H1 (cell line): ENCODE measurements around the gene RASSF3. TPM values are rescaled to one million over a fixed set of nuclear protein-coding genes. Genes with fewer than 3 reads are reported as not detected.

ENCODE experiments used
- CTCF ChIA-PET: fragments of 300-600 bp; sonication (Branson Sonifier 250); formaldehyde crosslinking; loops from one replicate; lab custom pipeline; 2021; ENCODE audit not compliant: partially characterized antibody; lab: Charles Lee
- POLR2A ChIA-PET: fragments of 300-600 bp; sonication (Branson Sonifier 250); formaldehyde crosslinking; loops from one replicate; lab custom pipeline; 2021; ENCODE audit warnings: inconsistent platforms; ENCODE audit not compliant: partially characterized antibody; lab: Charles Lee
- DNase-seq, 2 experiments: peaks; one replicate each; pipeline versions ENCODE4 v3.0.0 to v3.0.0-alpha.2; 2010 to 2022; ENCODE audit warnings: low spot score in 2 of 2, low read depth in 1 of 2, mixed read lengths in 1 of 2
- FAIRE-seq: peaks from 2 replicates; lab custom pipeline; 2011; peaks lifted over from hg19 to GRCh38; lab: Jason Lieb, UNC
- H2AFZ ChIP-seq: 2 replicates; pipeline ENCODE4 v1.8.1; 2012; ENCODE audit warnings: low read length, inconsistent platforms
- H2AK5ac ChIP-seq: 2 replicates; pipeline ENCODE4 v1.6.1; 2013; ENCODE audit warnings: low read depth, low read length
- H2BK120ac ChIP-seq: replicated peaks from 2 replicates; pipeline ENCODE3; 2013; ENCODE audit warnings: low read depth, low read length, inconsistent platforms
- H2BK12ac ChIP-seq: 2 replicates; pipeline ENCODE4 v1.6.1; 2013; ENCODE audit warnings: low read depth, low read length
- H2BK15ac ChIP-seq: 2 replicates; pipeline ENCODE4 v1.6.1; 2013; ENCODE audit warnings: low read length
- H2BK20ac ChIP-seq: 2 replicates; pipeline ENCODE4 v1.6.1; 2013; ENCODE audit warnings: low read length
- H2BK5ac ChIP-seq: 2 replicates; pipeline ENCODE4 v1.6.1; 2013; ENCODE audit warnings: low read depth, low read length
- H3K14ac ChIP-seq: 2 replicates; pipeline ENCODE4 v1.6.1; 2013; ENCODE audit warnings: inconsistent platforms; ENCODE audit not compliant: insufficient read length
- H3K18ac ChIP-seq: 2 replicates; pipeline ENCODE4 v1.6.1; 2013; ENCODE audit warnings: low read length; ENCODE audit errors: extremely low read depth
- H3K23ac ChIP-seq: 2 replicates; pipeline ENCODE4 v1.6.1; 2013; ENCODE audit warnings: inconsistent platforms; ENCODE audit not compliant: insufficient read length
- H3K23me2 ChIP-seq: 2 replicates; pipeline ENCODE4 v1.6.1; 2013; ENCODE audit warnings: low read depth, low read length
- H3K27ac ChIP-seq: 2 replicates; pipeline ENCODE4 v1.6.1; 2011; ENCODE audit warnings: low read depth, low read length, inconsistent platforms
- H3K27me3 ChIP-seq, 4 experiments: replicated peaks in 1 of 4; 1 replicate in 1 of 4; 2 replicates in 3 of 4; pipeline versions ENCODE4 v1.6.1 to v1.8.1; 2011 to 2013; ENCODE audit warnings: low read length in 3 of 4, mild to moderate bottlenecking in 3 of 4, inconsistent platforms in 2 of 4, mixed read lengths in 2 of 4, moderate library complexity in 1 of 4; ENCODE audit not compliant: control insufficient read depth in 3 of 4, insufficient read depth in 3 of 4; ENCODE audit errors: extremely low read depth in 1 of 4
- H3K36me3 ChIP-seq, 4 experiments: 2 replicates each; pipeline versions ENCODE4 v1.6.1 to v1.8.1; 2011 to 2013; ENCODE audit warnings: mild to moderate bottlenecking in 4 of 4, low read length in 3 of 4, moderate library complexity in 2 of 4, control low read depth in 1 of 4, inconsistent platforms in 1 of 4; ENCODE audit not compliant: insufficient read depth in 4 of 4, control insufficient read depth in 2 of 4
- H3K4ac ChIP-seq: replicated peaks from 2 replicates; pipeline ENCODE3; 2013; ENCODE audit warnings: low read length, low read depth, mixed read lengths, inconsistent platforms; ENCODE audit not compliant: insufficient read length
- H3K4me1 ChIP-seq, 4 experiments: replicated peaks in 1 of 4; 1 replicate in 1 of 4; 2 replicates in 3 of 4; pipeline versions ENCODE4 v1.6.1 to v1.8.1; 2011 to 2013; ENCODE audit warnings: low read length in 3 of 4, inconsistent platforms in 2 of 4, mixed read lengths in 1 of 4; ENCODE audit not compliant: insufficient read depth in 4 of 4, control insufficient read depth in 3 of 4
- H3K4me2 ChIP-seq, 2 experiments: 2 replicates each; pipeline versions ENCODE4 v1.6.1 to v1.8.1; 2011 to 2013; ENCODE audit warnings: low read depth in 2 of 2, low read length in 2 of 2, control low read depth in 1 of 2, inconsistent platforms in 1 of 2, mild to moderate bottlenecking in 1 of 2; ENCODE audit not compliant: insufficient read depth in 1 of 2
- H3K4me3 ChIP-seq, 4 experiments: fragments of 200-600, 300-600 bp in 1 of 4; sonication (generic), shearing (Covaris generic), sonication (Bioruptor Twin) in 1 of 4; 2 replicates each; pipeline versions ENCODE4 v1.5.1 to v1.8.1; 2011 to 2016; ENCODE audit warnings: low read length in 4 of 4, low read depth in 3 of 4, control low read depth in 2 of 4, inconsistent platforms in 2 of 4, mild to moderate bottlenecking in 2 of 4, mixed read lengths in 1 of 4, moderate library complexity in 1 of 4; ENCODE audit not compliant: insufficient read depth in 2 of 4; ENCODE audit errors: extremely low read depth in 1 of 4
- H3K56ac ChIP-seq: replicated peaks from 2 replicates; pipeline ENCODE3; 2013; ENCODE audit warnings: low read depth, mild to moderate bottlenecking, mixed read lengths, low read length, inconsistent platforms; ENCODE audit not compliant: insufficient read length
- H3K79me1 ChIP-seq: 2 replicates; pipeline ENCODE4 v1.6.1; 2013; ENCODE audit warnings: low read depth, low read length, control low read depth
- H3K79me2 ChIP-seq, 2 experiments: 2 replicates each; pipeline versions ENCODE4 v1.6.1 to v1.8.1; 2012 to 2013; ENCODE audit warnings: low read length in 2 of 2, mild to moderate bottlenecking in 2 of 2, inconsistent platforms in 1 of 2; ENCODE audit not compliant: insufficient read depth in 2 of 2, control insufficient read depth in 1 of 2
- H3K9ac ChIP-seq, 4 experiments: replicated peaks in 1 of 4; 1 replicate in 1 of 4; 2 replicates in 3 of 4; pipeline versions ENCODE4 v1.6.1 to v1.8.1; 2011 to 2013; ENCODE audit warnings: low read depth in 3 of 4, low read length in 3 of 4, control low read depth in 2 of 4, mild to moderate bottlenecking in 2 of 4, moderate library complexity in 2 of 4, inconsistent platforms in 1 of 4; ENCODE audit errors: extremely low read depth in 1 of 4
- H3K9me3 ChIP-seq, 2 experiments: 2 replicates each; pipeline versions ENCODE4 v1.6.1 to v1.8.1; 2012 to 2013; ENCODE audit warnings: mild to moderate bottlenecking in 2 of 2, moderate library complexity in 2 of 2, control low read depth in 1 of 2, inconsistent platforms in 1 of 2, low read depth in 1 of 2, low read length in 1 of 2, mixed read lengths in 1 of 2; ENCODE audit not compliant: insufficient read depth in 2 of 2
- H4K20me1 ChIP-seq, 2 experiments: replicated peaks in 1 of 2; 2 replicates each; pipeline versions ENCODE3 to v1.8.1; 2011 to 2013; ENCODE audit warnings: inconsistent platforms in 2 of 2, low read length in 2 of 2, mild to moderate bottlenecking in 1 of 2; ENCODE audit not compliant: insufficient read depth in 2 of 2, control insufficient read depth in 1 of 2
- H4K5ac ChIP-seq: 2 replicates; pipeline ENCODE4 v1.6.1; 2013; ENCODE audit warnings: low read length, low read depth, mixed read lengths, inconsistent platforms; ENCODE audit not compliant: insufficient read length
- H4K8ac ChIP-seq: 2 replicates; pipeline ENCODE4 v1.8.0; 2013; ENCODE audit warnings: mild to moderate bottlenecking, moderate library complexity, low read length, inconsistent platforms; ENCODE audit not compliant: insufficient read depth; ENCODE audit errors: extremely low read depth
- H4K91ac ChIP-seq: replicated peaks from 2 replicates; pipeline ENCODE3; 2013; ENCODE audit warnings: low read length, mixed read lengths, inconsistent platforms; ENCODE audit not compliant: insufficient read length
- JUN ChIP-seq: IDR thresholded peaks from 2 replicates; pipeline ENCODE4 v1.6.1; 2011; ENCODE audit warnings: low read depth, mild to moderate bottlenecking, improper control_type of control experiment, low read length
- WGBS, 2 experiments: shearing (Covaris generic) in 1 of 2; methylation state at CpG; one replicate each; pipeline versions ENCODE4 v1.1.6 to v1.1.7; 2013 to 2015; ENCODE audit warnings: low lambda C conversion rate in 2 of 2, mixed read lengths in 2 of 2, inconsistent platforms in 1 of 2, low coverage in 1 of 2, missing lambda C conversion rate in 1 of 2; ENCODE audit not compliant: insufficient replicate concordance in 2 of 2, insufficient coverage in 1 of 2, insufficient read length in 1 of 2; ENCODE audit errors: extremely low coverage in 1 of 2, missing lambda C conversion rate in 1 of 2; 5-methylcytosine and 5-hydroxymethylcytosine counted together
- polyA plus RNA-seq, 7 experiments: library from polyadenylated mRNA; depleted of rRNA in 3 of 7; stranded (reverse) in 5 of 7; unstranded in 2 of 7; fragments of >200 nt in 5 of 7; fragments of 200-250 nt in 2 of 7; gene quantifications; 1 replicate in 5 of 7; 2 replicates in 1 of 7; 4 replicates in 1 of 7; pipeline versions ENCODE4 v1.2.1 to v1.2.3, GENCODE V29; 2011 to 2013; ENCODE audit warnings: missing spikeins in 2 of 7, mixed read lengths in 2 of 7
- total RNA-seq: library from RNA; stranded (reverse); fragmentation: NEBNext Ultra II Directional; extraction: Animal tissue kit (Norgen Biotek cat#: 25700); gene quantifications from 2 replicates; pipeline ENCODE4 v1.2.1, GENCODE V29; 2021

RASSF3 gene
- total and polyA plus RNA-seq, 2 of the 8 experiments (the other 6 are each of a cell fraction or from before 2014, with no cell fraction given): 19.1 to 64.3 TPM

DNA sequence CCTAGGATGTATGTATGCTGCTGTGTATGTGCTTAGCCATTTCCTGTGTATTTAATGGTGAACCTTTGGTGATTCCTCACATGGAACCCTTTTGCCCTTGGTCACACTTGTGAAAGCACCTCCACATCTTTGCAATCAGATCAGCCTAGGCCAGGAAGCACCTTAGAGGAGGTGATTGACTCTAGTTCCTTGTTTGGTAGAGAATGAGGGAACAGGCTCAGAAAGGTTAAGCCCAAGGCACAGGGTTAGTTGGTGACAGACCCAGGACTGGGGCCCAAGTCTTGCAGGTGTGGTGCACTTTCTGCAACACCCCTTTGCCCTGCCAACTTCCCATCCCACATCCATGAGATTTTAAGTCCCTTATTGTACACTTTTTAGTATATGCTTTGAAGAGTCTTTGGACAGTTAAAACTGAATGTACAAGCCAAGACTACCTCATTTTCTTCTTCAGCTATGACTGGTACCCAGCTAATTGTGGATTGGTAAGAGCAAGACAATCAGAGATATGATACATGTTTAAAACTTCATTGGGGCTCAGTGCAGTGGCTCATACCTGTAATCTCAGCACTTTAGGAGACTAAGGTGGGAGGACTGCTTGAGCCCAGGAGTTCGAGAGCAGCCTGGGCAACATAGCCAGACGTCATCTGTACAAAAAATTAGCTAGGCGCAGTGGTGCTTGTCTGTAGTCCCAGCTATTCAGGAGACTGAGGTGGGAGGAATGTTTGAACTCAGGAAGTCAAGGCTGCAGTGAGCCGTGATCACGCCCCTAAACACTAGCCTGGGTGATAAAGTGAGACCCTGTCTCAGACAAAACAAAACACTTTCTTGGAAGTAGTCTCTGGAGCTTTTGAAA is 71.1 kb downstream of the RASSF3 start:
- Histone ChIP-seq H4K20me1 (peaks cover 6 to 15% of the 10 kb centered on the region in 2 experiments), H2BK20ac (no peak overlapping the region), H4K8ac (no peak overlapping the region), H3K79me2 (peaks cover 0 to 68% of the 10 kb centered on the region in 2 experiments; a peak in 2 of 4 replicates), H3K14ac (no peak overlapping the region), H3K23ac (no peak overlapping the region), H2BK15ac (no peak overlapping the region), H3K4me2 (no peak overlapping the region), H3K9ac (no peak overlapping the region), H2BK12ac (no peak overlapping the region), H2BK120ac (no peak overlapping the region), H4K91ac (no peak overlapping the region), H3K4me1 (peaks cover 2 to 13% (median 7%) of the 10 kb centered on the region in 4 experiments; a peak in 6 of 7 replicates), H3K79me1 (peaks cover 9% of the 10 kb centered on the region; the same call in 1 of the 2 replicates), H3K4ac (no peak overlapping the region), H3K23me2 (no peaks in the 10 kb centered on the region), H2AFZ (no peak overlapping the region), H4K5ac (no peak overlapping the region), H3K56ac (no peak overlapping the region), H2AK5ac (no peak overlapping the region), H3K18ac (0 out of 2 replicates have a peak overlapping the region, but pooled peaks have one; percentile 44), H3K36me3 (peaks cover 0 to 8% (median 3%) of the 10 kb centered on the region in 4 experiments; a peak in 3 of 8 replicates), H3K27ac (no peak overlapping the region), H3K4me3 (no peak overlapping the region), H2BK5ac (peak overlapping the region; percentile 15; the same call in 1 of the 2 replicates), H3K27me3 (no peaks in the 10 kb centered on the region), H3K9me3 (no peaks in the 10 kb centered on the region)
- no peak for FAIRE-seq
- DNase-seq: no peak
- 92% methylated on average over 5 of the region's 5 CpGs; no CpG with 5 or more reads in 1 of the 2 experiments for WGBS, 2 experiments
- no peak for TF ChIP-seq JUN
- ChIA-PET POLR2A (interaction anchor here (0.5 to 1.3 kb wide), 3 partner anchors 10 to 137 kb away, joined by 3 read pairs; no protein-coding TSS in a partner anchor), CTCF (interaction anchor here (0.8 to 5.8 kb wide), 5 partner anchors 10 to 133 kb away, joined by 3 to 39 read pairs (median 5); no protein-coding TSS in a partner anchor)
